GM13976 (cell line): ENCODE measurements around the gene SUPT3H.

ENCODE experiments used
- DNase-seq: peaks from one replicate; pipeline ENCODE4 v3.0.0; 2012; ENCODE audit warnings: low spot score
- CTCF ChIP-seq: IDR thresholded peaks from 2 replicates; pipeline ENCODE4 v1.5.1; 2012; ENCODE audit warnings: borderline replicate concordance, mild to moderate bottlenecking; ENCODE audit not compliant: insufficient read depth; ENCODE audit errors: extremely low read depth, missing control alignments, control extremely low read depth
- in situ Hi-C: fragments of 300-500 bp; cut with MboI; formaldehyde crosslinking; loops from one replicate; pipeline ENCODE4 v1.12.0; 2022; ENCODE audit warnings: low sequenced_read_pairs, mixed read lengths, inconsistent platforms; ENCODE audit not compliant: unreplicated experiment

The SUPT3H gene

GRCh38 chr6:44820321-44820720, 557.4 kb downstream of the SUPT3H start:
- no peak for DNase-seq
- in situ Hi-C loops: no loop called here
- no peak for TF ChIP-seq CTCF

DNA sequence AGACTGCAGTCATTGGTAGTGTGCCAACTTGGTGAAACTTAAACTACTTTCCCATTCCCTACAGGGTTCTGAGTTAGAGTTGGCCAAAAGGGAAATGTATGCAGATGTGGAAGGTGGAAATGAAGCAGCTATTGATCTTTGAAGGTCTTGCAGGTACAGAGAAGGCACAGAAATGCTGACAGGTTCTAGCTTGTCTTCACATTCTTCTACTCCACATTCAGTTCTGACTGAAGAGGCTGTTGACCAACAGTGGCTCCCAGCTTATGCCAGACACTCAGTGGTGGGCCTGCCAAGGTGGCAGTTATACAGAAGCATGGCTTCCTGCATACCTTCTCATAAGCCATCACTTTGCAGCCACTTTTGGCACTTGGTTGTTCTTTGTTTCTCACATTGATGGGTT, 566.3 kb downstream of the SUPT3H start:
- in situ Hi-C loops: no loop called here
- no peak for TF ChIP-seq CTCF
- DNase-seq: no peak

DNA sequence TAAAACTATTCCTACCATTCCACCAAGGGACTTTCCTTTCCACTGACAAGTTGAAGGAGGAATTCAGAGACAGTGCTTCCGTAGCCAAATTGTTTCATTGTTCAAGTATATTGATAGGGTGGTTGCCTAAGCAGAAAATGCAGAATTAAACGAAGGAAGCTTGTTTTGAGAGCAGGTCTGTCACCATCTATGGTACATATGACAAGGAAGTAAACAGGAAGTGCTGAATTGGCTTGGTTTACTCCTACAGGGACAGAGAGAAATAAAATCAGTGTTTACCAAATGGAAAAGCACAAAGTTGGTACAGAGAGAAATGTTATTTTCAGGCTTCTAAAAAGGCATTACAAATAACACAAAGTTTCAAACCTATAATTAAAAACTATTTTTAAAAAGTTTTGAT, 568.5 kb downstream of the SUPT3H start:
- no peak for TF ChIP-seq CTCF
- in situ Hi-C loops: no loop called here

GRCh38 chr6:44808148-44808547, 569.6 kb downstream of the SUPT3H start:
- TF ChIP-seq CTCF: no peak
- in situ Hi-C loops: no loop called here
- no peak for DNase-seq

More for the DNA sequence above, 568.5 kb downstream of the SUPT3H start:
- no peak for DNase-seq

DNA sequence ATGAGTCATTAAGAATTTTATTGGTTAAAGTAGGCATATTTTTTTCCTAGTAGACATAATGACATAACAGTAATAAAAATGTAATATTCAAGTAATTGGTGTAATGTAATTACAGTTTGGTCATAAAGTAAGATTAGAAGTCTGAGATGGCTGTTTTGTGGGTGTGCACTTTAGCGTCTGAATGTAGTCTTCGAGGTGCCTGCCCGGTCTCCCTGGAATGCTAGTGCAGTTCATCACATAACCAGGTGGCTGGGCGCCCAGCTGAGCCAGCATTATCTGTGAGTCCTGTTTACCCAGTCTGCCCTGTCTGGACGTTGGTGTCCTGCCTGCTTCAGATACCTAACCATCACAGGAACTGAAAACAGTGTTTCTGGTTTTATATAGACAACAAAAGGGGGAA, 571.1 kb downstream of the SUPT3H start:
- in situ Hi-C loops: no loop called here
- no peak for DNase-seq
- TF ChIP-seq CTCF: no peak

DNA sequence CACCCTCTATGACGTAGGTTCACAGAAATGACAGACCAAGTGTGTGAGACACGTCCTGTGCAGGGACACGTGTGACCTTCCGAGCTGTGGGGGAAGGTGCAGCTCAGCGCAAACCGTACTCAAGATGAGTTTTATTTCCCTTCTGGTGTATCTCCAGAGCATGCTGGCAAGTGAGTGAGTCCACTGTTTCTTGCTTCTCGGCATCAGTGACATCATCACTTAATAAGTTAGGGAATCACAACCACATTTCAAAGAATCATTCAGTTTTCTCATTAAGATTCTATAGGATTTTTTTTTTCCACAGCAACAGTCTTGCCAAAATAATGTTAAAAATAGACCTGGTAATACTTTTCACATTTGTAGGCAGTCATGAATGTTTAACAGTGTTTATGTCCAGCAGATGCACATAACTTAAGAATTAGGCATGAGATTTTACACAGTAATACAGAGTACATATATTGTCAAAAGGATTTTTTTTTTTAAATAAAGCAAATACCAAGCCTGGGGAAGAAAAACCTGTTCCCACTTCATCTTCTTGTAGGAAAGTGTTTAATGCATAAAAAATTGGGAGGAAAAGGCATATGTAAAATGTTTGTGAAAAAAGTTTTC, 572.4 kb downstream of the SUPT3H start:
- DNase-seq: no peak
- no peak for TF ChIP-seq CTCF
- in situ Hi-C loops: no loop called here
